IMR-90 (cell line): Measurements from ENCODE around the gene EGFL7.

Experiments used
- CEBPB ChIP-seq: IDR thresholded peaks from 2 replicates; pipeline ENCODE4 v1.6.1; 2012; ENCODE audit warnings: low read depth, low read length, improper control_type of control experiment
- CTCF ChIP-seq: conservative IDR thresholded peaks from 2 replicates; pipeline ENCODE4 v1.5.1; 2012; ENCODE audit warnings: mild to moderate bottlenecking, low read depth, low read length, improper control_type of control experiment
- POLR2A ChIP-seq: IDR thresholded peaks from 2 replicates; pipeline ENCODE4 v1.6.1; 2012; ENCODE audit warnings: mild to moderate bottlenecking, low read depth, low read length
- RAD21 ChIP-seq: IDR thresholded peaks from 2 replicates; pipeline ENCODE4 v1.6.1; 2012; ENCODE audit warnings: low read length, improper control_type of control experiment
- SMC3 ChIP-seq: fragments of 150-350 bp; IDR thresholded peaks from 2 replicates; pipeline ENCODE4 v1.6.1; 2016; ENCODE audit warnings: low read depth, mild to moderate bottlenecking, antibody characterized with exemption, low read length, moderate library complexity

GRCh38 chr9:136701668-136702053 is 38.9 kb downstream of the EGFL7 start:
- TF ChIP-seq RAD21 (no peak), CTCF (no peak), POLR2A (no peak), SMC3 (no peak), CEBPB (no peak)
